HG03196 (cell line): ENCODE results near the gene ERH.
A peak's percentile ranks its signal among the peaks of the same experiment; 100 is the strongest.
"Not testable (repeated sequence)": the region's sequence is repeated elsewhere in the genome, so short reads cannot be mapped to it uniquely, and the experiment has no call there.

Source experiments
- ATAC-seq: cut with Tn5 transposase; IDR thresholded peaks from one replicate; pipeline ENCODE4 v1.9.1; 2021; ENCODE audit not compliant: unreplicated experiment

ERH gene

GRCh38 chr14:69398818-69399210 is 715 bp upstream of the ERH start:
- peak; percentile 10 for ATAC-seq

DNA sequence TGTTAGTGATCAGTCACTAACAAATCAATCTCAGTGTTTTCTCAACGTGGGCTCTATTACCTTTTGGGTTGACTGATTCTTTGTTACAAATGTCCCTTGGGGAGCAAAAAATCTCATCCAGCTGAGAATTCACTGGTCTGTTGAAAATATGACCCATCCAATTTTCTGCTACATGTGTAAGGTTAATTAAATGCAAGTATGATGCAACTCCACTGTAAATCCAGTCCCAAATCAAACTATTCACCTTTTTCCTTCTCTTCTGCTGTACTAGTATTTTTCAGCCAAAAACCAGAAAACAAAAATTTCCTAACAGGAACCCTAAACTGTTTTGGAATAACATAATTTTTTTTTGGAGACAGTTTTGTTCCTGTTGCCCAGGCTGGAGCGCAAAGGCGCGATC is 2.2 kb downstream of the ERH start:
- no peak for ATAC-seq

DNA sequence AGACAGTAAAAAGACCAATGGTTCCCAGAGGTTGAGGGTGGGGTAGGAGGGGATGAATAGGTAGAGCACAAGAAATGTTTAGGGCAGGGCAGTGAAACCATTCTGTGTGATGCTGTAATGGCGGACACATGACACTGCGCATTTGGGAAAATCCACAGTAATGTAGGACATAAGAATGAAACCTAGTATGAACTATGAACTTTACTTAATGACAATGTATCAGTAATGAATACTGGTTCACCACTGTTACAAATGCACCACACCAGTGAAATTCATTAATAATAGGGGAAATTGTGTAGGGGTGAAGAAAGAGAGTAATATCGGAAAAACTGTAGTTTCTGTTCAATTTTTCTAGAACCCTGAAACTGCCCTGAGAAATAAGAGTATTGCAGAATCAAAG is 5.6 kb downstream of the ERH start:
- ATAC-seq = no peak

DNA sequence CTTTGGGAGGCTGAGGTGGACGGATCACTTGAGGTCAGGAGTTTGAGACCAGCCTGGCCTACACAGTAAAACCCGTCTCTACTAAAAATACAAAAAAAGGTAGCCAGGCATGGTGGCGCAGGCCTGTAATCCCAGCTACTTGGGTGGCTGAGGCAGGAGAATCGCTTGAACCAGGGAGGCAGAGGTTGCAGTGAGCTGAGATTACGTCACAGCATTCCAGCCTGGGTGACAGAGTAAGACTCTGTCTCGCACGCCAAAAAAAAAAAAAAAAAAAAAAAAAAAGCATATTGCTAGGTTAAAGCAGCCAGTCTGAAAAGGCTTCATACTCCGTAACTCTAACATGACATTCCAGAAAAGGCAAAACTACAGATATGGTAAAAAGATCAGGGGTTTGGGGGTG is 6.7 kb downstream of the ERH start:
- ATAC-seq = not testable (repeated sequence)

GRCh38 chr14:69387311-69387710 is 10.8 kb downstream of the ERH start:
- no peak for ATAC-seq

- ATAC-seq = no peak
These were observed 19.8 kb downstream of the ERH start for GRCh38 chr14:69378274-69378673.

GRCh38 chr14:69376439-69376838 is 21.7 kb downstream of the ERH start:
- ATAC-seq = no peak

GRCh38 chr14:69375722-69376121 is 22.4 kb downstream of the ERH start:
- no peak for ATAC-seq

DNA sequence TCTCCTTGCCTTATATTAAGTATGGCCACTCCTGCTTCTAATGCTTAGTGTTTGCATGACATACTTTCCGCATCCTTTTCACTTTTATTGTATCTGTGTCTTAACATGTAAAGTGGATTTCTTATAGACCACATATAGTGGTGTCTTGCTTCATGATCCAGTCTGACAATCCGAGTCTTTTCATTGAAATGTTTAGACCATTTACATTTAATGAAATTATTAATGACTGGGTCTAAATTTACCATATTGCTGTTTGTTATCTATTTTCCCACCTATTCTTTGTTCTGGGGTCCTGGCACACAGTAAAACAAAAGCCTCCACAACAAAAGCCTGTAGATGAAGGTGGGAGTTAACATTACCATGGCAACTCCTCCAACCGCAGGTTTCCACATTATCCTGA is 22.9 kb downstream of the ERH start:
- no peak for ATAC-seq

- ATAC-seq = no peak
These were observed 23.9 kb downstream of the ERH start for GRCh38 chr14:69374235-69374634.

- no peak for ATAC-seq
These were observed 25.0 kb downstream of the ERH start for GRCh38 chr14:69373104-69373503.

DNA sequence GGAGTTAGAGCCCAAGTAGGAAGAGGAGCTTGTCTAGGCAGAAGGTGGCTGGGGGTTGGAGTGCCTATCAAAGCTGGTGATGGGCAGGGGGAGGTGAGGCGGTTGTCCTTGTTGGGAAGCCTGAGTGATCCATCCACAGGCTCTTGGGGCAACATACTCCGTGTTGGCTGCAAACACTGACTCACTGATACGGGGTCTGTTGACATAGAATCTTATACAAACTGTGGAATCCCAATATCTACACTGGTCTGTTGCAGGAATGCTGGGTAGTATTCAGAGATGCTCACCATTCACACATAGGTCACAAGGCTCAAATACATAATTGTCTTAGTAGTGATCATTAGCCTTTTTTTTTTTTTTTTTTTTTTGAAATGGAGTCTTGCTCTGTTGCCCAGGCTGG is 26.0 kb downstream of the ERH start:
- no peak for ATAC-seq

DNA sequence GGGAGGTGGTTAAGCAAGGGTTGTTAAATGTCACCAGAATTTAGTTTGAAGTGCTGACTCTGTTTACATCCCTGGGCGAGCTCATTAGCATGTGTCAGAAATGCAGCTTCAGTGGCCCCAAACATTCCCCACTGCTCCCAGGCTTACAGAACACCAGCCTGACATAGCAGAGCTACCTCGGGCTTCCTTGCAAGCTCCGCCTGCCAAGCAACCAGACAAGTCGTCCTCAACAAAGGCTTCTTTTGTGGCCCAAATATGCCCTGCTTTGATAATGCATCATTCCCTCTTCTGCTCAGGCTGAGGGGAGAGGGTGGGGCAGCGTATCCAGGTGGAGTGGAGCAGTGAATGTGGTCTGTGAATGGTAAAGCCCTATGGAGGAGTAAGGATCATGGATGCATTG is 28.0 kb downstream of the ERH start:
- ATAC-seq = no peak

DNA sequence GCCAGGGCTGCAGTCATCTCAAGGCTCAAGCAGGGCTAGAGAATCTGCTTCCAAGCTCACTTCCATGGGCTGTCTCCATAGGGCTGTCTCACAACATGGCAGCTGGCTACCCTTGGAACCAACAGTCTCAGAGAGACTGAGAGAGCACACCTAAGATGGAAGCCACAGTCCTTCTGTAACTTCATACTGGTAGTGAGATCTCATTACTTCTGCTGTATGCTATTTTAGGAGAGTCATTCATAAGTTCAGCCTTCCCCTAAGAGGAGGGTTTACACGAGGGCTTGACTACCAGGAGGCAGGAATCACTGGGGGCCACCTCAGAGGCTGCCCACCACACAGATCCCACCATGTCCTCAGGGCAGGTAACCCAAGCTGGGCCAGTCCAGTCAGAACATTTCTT is 29.7 kb downstream of the ERH start:
- ATAC-seq = no peak

DNA sequence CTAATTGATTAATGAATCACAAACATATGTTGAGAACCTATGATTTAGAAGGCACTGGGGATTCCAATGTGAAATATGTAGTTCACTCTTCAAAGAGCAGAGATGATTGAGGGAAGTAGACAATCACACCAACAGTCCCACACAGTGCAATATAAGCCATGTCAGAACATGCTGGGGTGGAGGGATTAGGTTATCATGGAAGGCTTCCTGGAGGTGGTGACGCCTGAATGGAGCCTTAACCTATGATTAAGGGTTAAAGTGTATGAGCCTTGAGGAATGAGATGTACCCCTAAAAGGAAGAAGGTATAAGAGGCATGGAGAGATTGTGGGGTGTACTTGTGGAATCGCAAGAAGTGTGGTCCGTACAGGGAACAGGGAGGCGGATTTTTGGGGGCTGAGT is 31.3 kb downstream of the ERH start:
- ATAC-seq = no peak

DNA sequence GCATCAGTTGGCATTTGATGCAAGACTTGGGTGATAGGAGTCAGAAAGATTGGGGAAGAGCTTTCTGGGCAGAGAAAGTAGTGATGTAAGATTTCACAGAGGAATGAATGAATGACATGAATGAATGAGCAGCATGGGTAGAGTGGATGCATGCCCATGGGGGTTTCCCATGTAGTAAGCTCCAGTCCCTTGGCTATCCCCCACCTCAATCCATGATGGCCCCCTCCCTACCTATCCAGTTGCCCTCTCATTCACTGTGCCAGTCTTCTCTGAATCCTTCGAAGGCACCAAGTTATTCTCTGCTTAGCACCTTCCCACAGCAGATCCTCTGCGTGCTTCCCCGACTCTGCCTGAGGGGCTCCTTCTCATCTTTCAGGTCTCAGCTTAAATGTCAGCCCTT is 32.0 kb downstream of the ERH start:
- no peak for ATAC-seq

- no peak for ATAC-seq
These were observed 33.7 kb downstream of the ERH start for GRCh38 chr14:69364378-69364777.

DNA sequence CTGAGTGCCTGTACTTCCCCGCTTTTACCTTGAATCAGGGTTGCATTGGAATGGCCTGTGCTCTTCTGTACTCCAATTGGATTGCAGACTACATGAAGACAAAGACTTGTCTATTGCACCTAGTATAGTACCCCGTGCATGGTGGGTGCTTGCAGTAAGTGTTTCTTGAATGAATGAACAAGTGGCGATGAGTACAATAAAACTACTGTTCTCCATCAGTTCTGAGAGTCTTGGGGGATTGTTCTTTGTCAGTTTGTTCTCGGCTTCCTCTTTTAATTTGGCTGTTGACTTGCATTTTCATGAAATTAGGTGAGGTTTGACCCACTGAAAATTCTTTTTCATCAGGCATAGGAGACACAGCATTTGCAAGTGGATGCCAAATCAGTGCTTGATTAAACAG is 34.1 kb downstream of the ERH start:
- no peak for ATAC-seq

DNA sequence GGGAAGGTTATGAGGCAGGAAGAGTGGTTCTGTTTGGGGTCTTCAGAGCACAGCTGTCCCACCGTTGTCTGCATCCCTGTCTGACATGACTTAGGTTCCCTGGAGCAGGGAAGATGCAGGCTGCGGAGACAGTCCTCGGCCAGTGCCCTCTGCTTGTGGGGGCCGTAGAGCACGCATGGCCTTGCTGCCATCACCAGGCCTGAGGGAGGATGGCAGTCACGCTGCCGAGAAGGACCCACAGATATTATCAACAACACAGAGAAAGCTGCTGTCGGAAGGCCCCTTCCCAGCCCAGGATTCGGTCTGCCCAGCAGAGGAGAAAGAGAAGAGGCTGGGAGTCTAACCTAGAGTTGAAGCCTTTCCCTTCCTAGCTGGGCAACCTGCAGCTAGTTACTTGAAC is 35.0 kb downstream of the ERH start:
- ATAC-seq = no peak

DNA sequence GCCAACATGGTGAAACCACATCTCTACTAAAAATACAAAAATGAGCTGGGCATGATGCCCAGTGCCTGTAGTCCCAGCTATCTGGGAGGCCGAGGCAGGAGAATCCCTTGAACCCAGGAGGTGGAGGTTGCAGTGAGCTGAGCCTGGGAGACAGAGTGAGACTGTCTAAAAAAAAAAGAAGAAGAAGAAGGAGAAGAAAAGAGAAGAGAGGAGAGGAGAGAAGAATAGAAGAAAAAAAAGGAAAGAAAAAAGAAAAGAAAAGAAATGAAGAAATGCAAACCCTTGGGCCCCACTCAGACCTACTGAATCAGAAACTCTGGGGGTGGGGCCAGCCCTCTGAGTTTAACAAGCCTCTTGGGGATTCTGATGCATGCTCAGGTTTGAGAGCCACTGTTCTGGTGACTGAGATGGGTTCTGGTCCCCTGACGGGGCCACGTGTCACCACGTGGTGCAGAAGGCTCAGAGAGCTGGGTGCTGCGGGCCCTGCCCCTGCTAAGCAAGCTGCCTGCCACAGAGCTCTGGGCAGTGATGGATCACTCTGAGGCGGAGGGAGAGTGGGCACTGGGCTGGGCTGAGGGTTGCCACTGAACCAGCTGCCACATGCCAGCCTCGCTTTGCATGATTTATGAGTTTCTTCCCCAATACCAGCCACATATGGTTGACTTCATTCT is 37.5 kb downstream of the ERH start:
- ATAC-seq = no peak

GRCh38 chr14:69358966-69359365 is 39.1 kb downstream of the ERH start:
- no peak for ATAC-seq

GRCh38 chr14:69358233-69358963 is 39.7 kb downstream of the ERH start:
- ATAC-seq = no peak
